ENCODE data around the gene B3GNT4.

Gene B3GNT4

GRCh38 chr12:122226366-122227125 is 23.0 kb downstream of the B3GNT4 start:
- no peak for TF ChIP-seq ARNTL (CRISPR knock-in tag; IDR thresholded peaks at IDR 0.05; ENCODE audit: borderline replicate concordance, low read depth)
- TF ChIP-seq CSRNP3 (CRISPR knock-in tag; IDR thresholded peaks at IDR 0.05) = no peak
- TF ChIP-seq RARB (CRISPR knock-in tag; IDR thresholded peaks at IDR 0.05) = no peak
- TF ChIP-seq CSDC2 (CRISPR knock-in tag; IDR thresholded peaks at IDR 0.05) = peak; percentile 92
- TF ChIP-seq, protein P1, sequence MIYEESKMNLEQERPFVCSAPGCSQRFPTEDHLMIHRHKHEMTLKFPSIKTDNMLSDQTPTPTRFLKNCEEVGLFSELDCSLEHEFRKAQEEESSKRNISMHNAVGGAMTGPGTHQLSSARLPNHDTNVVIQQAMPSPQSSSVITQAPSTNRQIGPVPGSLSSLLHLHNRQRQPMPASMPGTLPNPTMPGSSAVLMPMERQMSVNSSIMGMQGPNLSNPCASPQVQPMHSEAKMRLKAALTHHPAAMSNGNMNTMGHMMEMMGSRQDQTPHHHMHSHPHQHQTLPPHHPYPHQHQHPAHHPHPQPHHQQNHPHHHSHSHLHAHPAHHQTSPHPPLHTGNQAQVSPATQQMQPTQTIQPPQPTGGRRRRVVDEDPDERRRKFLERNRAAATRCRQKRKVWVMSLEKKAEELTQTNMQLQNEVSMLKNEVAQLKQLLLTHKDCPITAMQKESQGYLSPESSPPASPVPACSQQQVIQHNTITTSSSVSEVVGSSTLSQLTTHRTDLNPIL (CRISPR knock-in tag; IDR thresholded peaks at IDR 0.05; ENCODE audit: low read depth) = no peak
- TF ChIP-seq ZFP3 (CRISPR knock-in tag; IDR thresholded peaks at IDR 0.05) = peak; percentile 87

GRCh38 chr12:122227341-122227740 is 23.8 kb downstream of the B3GNT4 start:
- ATAC-seq = no peak

More at GRCh38 chr12:122226366-122227125, 23.0 kb downstream of the B3GNT4 start:
- peak; percentile 66 for ATAC-seq

GRCh38 chr12:122228092-122228491 is 24.6 kb downstream of the B3GNT4 start:
- TF ChIP-seq OSR1 (CRISPR knock-in tag; IDR thresholded peaks at IDR 0.05) (no peak), PPARA (CRISPR knock-in tag; IDR thresholded peaks at IDR 0.05; ENCODE audit: borderline replicate concordance) (0 out of 2 replicates have a peak, but pooled peaks have one; percentile 38), ESRRG (CRISPR knock-in tag; IDR thresholded peaks at IDR 0.05) (peak; percentile 78; the same call in 1 of the 2 replicates), ZC3H10 (CRISPR knock-in tag; IDR thresholded peaks at IDR 0.05) (no peak), GLIS3 (CRISPR knock-in tag; IDR thresholded peaks at IDR 0.05) (peak; percentile 95; the same call in 1 of the 2 replicates), TCF4 (CRISPR knock-in tag; IDR thresholded peaks at IDR 0.05; ENCODE audit: borderline replicate concordance) (peak; percentile 96), ISL1 (CRISPR knock-in tag; IDR thresholded peaks at IDR 0.05) (peak; percentile 99), SNAI2 (CRISPR knock-in tag; IDR thresholded peaks at IDR 0.05) (peak; percentile 71; the same call in 1 of the 2 replicates), CSRNP3 (CRISPR knock-in tag; IDR thresholded peaks at IDR 0.05) (peak; percentile 64; the same call in 1 of the 2 replicates), ZFP3 (CRISPR knock-in tag; IDR thresholded peaks at IDR 0.05) (peak; percentile 53; the same call in 1 of the 2 replicates)
- TF ChIP-seq, protein P2, sequence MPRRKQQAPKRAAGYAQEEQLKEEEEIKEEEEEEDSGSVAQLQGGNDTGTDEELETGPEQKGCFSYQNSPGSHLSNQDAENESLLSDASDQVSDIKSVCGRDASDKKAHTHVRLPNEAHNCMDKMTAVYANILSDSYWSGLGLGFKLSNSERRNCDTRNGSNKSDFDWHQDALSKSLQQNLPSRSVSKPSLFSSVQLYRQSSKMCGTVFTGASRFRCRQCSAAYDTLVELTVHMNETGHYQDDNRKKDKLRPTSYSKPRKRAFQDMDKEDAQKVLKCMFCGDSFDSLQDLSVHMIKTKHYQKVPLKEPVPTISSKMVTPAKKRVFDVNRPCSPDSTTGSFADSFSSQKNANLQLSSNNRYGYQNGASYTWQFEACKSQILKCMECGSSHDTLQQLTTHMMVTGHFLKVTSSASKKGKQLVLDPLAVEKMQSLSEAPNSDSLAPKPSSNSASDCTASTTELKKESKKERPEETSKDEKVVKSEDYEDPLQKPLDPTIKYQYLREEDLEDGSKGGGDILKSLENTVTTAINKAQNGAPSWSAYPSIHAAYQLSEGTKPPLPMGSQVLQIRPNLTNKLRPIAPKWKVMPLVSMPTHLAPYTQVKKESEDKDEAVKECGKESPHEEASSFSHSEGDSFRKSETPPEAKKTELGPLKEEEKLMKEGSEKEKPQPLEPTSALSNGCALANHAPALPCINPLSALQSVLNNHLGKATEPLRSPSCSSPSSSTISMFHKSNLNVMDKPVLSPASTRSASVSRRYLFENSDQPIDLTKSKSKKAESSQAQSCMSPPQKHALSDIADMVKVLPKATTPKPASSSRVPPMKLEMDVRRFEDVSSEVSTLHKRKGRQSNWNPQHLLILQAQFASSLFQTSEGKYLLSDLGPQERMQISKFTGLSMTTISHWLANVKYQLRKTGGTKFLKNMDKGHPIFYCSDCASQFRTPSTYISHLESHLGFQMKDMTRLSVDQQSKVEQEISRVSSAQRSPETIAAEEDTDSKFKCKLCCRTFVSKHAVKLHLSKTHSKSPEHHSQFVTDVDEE (CRISPR knock-in tag; IDR thresholded peaks at IDR 0.05) = peak; percentile 90
- peak; percentile 1; the same call in 1 of the 3 replicates for ATAC-seq

More at GRCh38 chr12:122227341-122227740, 23.8 kb downstream of the B3GNT4 start:
- no peak for TF ChIP-seq RARB (CRISPR knock-in tag; IDR thresholded peaks at IDR 0.05)
- TF ChIP-seq CSDC2 (CRISPR knock-in tag; IDR thresholded peaks at IDR 0.05) = no peak
- TF ChIP-seq ZNF8 (CRISPR knock-in tag; IDR thresholded peaks at IDR 0.05) = no peak
- TF ChIP-seq PATZ1 (CRISPR knock-in tag; IDR thresholded peaks at IDR 0.05; ENCODE audit: borderline replicate concordance) = no peak
- TF ChIP-seq, protein P1 (CRISPR knock-in tag; IDR thresholded peaks at IDR 0.05; ENCODE audit: low read depth) = no peak
- no peak for TF ChIP-seq OSR1 (CRISPR knock-in tag; IDR thresholded peaks at IDR 0.05)
- TF ChIP-seq ZC3H10 (CRISPR knock-in tag; IDR thresholded peaks at IDR 0.05) = no peak
- TF ChIP-seq ESRRG (CRISPR knock-in tag; IDR thresholded peaks at IDR 0.05) = no peak
- TF ChIP-seq CSRNP3 (CRISPR knock-in tag; IDR thresholded peaks at IDR 0.05) = no peak
- no peak for TF ChIP-seq TOX (CRISPR knock-in tag; IDR thresholded peaks at IDR 0.05; ENCODE audit: borderline replicate concordance)
- no peak for TF ChIP-seq BACH2 (CRISPR knock-in tag; IDR thresholded peaks at IDR 0.05; ENCODE audit: borderline replicate concordance)
